HEK293 (cell line): ENCODE measurements around the gene AATF.

Experiments
- ZBTB21 ChIP-seq: fragments of 450-650 bp; formaldehyde crosslinking; IDR thresholded peaks from 2 replicates; pipeline ENCODE4 v1.5.1; 2017; ENCODE audit warnings: missing biosample characterization, missing genetic modification characterization
- ZNF623 ChIP-seq: fragments of 450-650 bp; formaldehyde crosslinking; IDR thresholded peaks from 2 replicates; pipeline ENCODE4 v1.5.1; 2016; ENCODE audit warnings: missing biosample characterization, missing genetic modification characterization
- TF ChIP-seq, protein P1 (sequence below): fragments of 450-650 bp; formaldehyde crosslinking; IDR thresholded peaks from 2 replicates; pipeline ENCODE4 v1.5.1; 2016; ENCODE audit warnings: missing biosample characterization, missing genetic modification characterization
- TF ChIP-seq, protein P2 (sequence below): IDR thresholded peaks from 2 replicates; pipeline ENCODE4 v1.6.1; 2011; ENCODE audit warnings: mild to moderate bottlenecking, low read depth, low read length, borderline replicate concordance

DNA sequence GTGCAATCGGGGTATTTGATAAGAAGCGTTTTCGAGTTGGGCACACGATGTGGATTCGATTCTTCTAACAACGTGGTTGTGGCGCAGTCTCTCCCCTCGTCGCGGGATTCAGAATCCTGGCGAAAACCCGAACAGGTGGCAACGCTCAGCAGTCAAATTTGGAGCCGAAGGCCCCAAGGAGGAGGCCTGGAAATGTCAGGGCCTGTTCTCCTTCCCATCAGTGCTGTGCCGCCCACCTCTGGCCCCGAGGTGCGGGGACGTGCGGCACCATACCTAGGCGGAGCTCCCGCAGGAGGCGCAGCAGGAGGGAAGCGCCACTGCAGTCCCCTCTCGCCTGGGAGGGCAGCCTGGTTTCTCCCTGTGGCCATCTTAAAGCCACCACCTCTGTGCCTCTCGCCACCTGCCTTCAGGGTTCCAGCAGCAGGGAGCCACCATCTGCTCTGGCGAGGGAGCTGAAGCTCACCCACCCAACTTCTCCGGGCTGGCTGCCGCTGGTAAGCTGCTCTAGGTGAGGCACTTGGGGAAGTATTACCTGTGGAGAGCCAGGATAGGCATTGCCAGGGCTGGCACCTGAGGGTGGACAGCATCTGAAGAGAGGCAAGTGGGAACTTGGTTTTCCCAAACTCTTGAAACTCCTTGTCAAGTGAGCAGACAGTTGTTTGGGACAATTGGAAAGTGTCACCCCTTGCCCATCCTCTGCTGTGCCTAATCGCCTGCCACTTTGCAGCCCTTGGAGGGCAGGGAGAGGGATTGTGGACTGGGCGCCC lies 2.6 kb upstream of the AATF start:
- no peak for TF ChIP-seq ZNF623 (tag by site-specific recombination)
- TF ChIP-seq, protein P1, sequence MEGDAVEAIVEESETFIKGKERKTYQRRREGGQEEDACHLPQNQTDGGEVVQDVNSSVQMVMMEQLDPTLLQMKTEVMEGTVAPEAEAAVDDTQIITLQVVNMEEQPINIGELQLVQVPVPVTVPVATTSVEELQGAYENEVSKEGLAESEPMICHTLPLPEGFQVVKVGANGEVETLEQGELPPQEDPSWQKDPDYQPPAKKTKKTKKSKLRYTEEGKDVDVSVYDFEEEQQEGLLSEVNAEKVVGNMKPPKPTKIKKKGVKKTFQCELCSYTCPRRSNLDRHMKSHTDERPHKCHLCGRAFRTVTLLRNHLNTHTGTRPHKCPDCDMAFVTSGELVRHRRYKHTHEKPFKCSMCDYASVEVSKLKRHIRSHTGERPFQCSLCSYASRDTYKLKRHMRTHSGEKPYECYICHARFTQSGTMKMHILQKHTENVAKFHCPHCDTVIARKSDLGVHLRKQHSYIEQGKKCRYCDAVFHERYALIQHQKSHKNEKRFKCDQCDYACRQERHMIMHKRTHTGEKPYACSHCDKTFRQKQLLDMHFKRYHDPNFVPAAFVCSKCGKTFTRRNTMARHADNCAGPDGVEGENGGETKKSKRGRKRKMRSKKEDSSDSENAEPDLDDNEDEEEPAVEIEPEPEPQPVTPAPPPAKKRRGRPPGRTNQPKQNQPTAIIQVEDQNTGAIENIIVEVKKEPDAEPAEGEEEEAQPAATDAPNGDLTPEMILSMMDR (tag by site-specific recombination): no peak
- TF ChIP-seq, protein P2, sequence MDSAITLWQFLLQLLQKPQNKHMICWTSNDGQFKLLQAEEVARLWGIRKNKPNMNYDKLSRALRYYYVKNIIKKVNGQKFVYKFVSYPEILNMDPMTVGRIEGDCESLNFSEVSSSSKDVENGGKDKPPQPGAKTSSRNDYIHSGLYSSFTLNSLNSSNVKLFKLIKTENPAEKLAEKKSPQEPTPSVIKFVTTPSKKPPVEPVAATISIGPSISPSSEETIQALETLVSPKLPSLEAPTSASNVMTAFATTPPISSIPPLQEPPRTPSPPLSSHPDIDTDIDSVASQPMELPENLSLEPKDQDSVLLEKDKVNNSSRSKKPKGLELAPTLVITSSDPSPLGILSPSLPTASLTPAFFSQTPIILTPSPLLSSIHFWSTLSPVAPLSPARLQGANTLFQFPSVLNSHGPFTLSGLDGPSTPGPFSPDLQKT: no peak
- no peak for TF ChIP-seq ZBTB21 (tag by site-specific recombination)
